Measurements from ENCODE around the gene ADRA2C.

Gene ADRA2C

GRCh38 chr4:3792813-3793212 is 26.6 kb downstream of the ADRA2C start:
- no peak for TF ChIP-seq CTCF (IDR thresholded peaks at IDR 0.05; ENCODE audit: low read length, missing control alignments)
- no peak for DNase-seq (ENCODE audit: low read depth)

GRCh38 chr4:3793545-3793944 is 27.4 kb downstream of the ADRA2C start:
- no peak overlapping the region for H3K4me3 ChIP-seq (replicated peaks; ENCODE audit: low read depth, low read length)
- TF ChIP-seq CTCF (IDR thresholded peaks at IDR 0.05; ENCODE audit: low read length, missing control alignments), result no peak
- no peak for DNase-seq (ENCODE audit: low read depth)

More at GRCh38 chr4:3792813-3793212, 26.6 kb downstream of the ADRA2C start:
- no peak overlapping the region for H3K4me3 ChIP-seq (replicated peaks; ENCODE audit: low read depth, low read length)

- no peak for TF ChIP-seq CTCF (IDR thresholded peaks at IDR 0.05; ENCODE audit: low read length, missing control alignments)
- no peak for DNase-seq (ENCODE audit: low read depth)
- H3K4me3 ChIP-seq (replicated peaks; ENCODE audit: low read depth, low read length), result no peak overlapping the region
Measured at GRCh38 chr4:3796960-3797359, 30.8 kb downstream of the ADRA2C start.

- no peak overlapping the region for H3K4me3 ChIP-seq (replicated peaks; ENCODE audit: low read depth, low read length)
- no peak for TF ChIP-seq CTCF (IDR thresholded peaks at IDR 0.05; ENCODE audit: low read length, missing control alignments)
- DNase-seq (ENCODE audit: low read depth), result no peak
Measured at GRCh38 chr4:3797831-3798790, 31.9 kb downstream of the ADRA2C start.

GRCh38 chr4:3799496-3799895 is 33.3 kb downstream of the ADRA2C start:
- no peak overlapping the region for H3K4me3 ChIP-seq (replicated peaks; ENCODE audit: low read depth, low read length)
- no peak for TF ChIP-seq CTCF (IDR thresholded peaks at IDR 0.05; ENCODE audit: low read length, missing control alignments)
- DNase-seq (ENCODE audit: low read depth), result no peak

- no peak for DNase-seq (ENCODE audit: low read depth)
- TF ChIP-seq CTCF (IDR thresholded peaks at IDR 0.05; ENCODE audit: low read length, missing control alignments), result no peak
- no peak overlapping the region for H3K4me3 ChIP-seq (replicated peaks; ENCODE audit: low read depth, low read length)
Measured at GRCh38 chr4:3800351-3800750, 34.2 kb downstream of the ADRA2C start.
